Endothelial cell of umbilical vein (primary cell): ENCODE results near the gene MYO19. TPM values are rescaled to one million over a fixed set of nuclear protein-coding genes. Genes with fewer than 3 reads are reported as not detected.

Source experiments
- BruUV-seq: library from RNA; stranded (reverse); fragments of 400-500 nt; replicated peaks from 2 replicates; lab custom pipeline; 2021; lab: Mats Ljungman, UMichigan
- CTCF ChIA-PET: fragments of 300-600, 350-600 bp; sonication (Branson Sonifier 250); formaldehyde crosslinking; loops from one replicate; lab custom pipeline; 2021; ENCODE audit warnings: antibody characterized with exemption, inconsistent platforms; lab: Charles Lee
- POLR2A ChIA-PET: fragments of 300-600, 350-600 bp; sonication (Branson Sonifier 250); formaldehyde crosslinking; loops from one replicate; lab custom pipeline; 2021; ENCODE audit warnings: antibody characterized with exemption, inconsistent platforms; lab: Charles Lee
- DNase-seq: peaks from one replicate; pipeline ENCODE4 v3.0.0-alpha.2; 2011; ENCODE audit warnings: low read depth, low spot score
- FAIRE-seq: peaks from 2 replicates; lab custom pipeline; 2011; peaks lifted over from hg19 to GRCh38; lab: Jason Lieb, UNC
- H2AFZ ChIP-seq: 2 replicates; pipeline ENCODE4 v1.6.0; 2012; ENCODE audit warnings: low read depth, low read length, control low read depth, inconsistent platforms
- H3K27ac ChIP-seq: 2 replicates; pipeline ENCODE4 v1.5.1; 2011; ENCODE audit warnings: low read depth, mild to moderate bottlenecking, control low read depth, low read length, moderate library complexity; ENCODE audit not compliant: insufficient read depth
- H3K27me3 ChIP-seq, 2 experiments: 2 replicates each; pipeline versions ENCODE4 v1.6.0 to v1.6.1; 2011; ENCODE audit warnings: low read length in 2 of 2, mixed read lengths in 1 of 2; ENCODE audit not compliant: control insufficient read depth in 2 of 2, insufficient read depth in 2 of 2
- H3K36me3 ChIP-seq, 2 experiments: 2 replicates in 1 of 2; 3 replicates in 1 of 2; pipeline ENCODE4 v1.5.1; 2011; ENCODE audit warnings: low read length in 2 of 2, mild to moderate bottlenecking in 1 of 2, moderate library complexity in 1 of 2; ENCODE audit not compliant: control insufficient read depth in 2 of 2, insufficient read depth in 2 of 2; ENCODE audit errors: extremely low read depth in 1 of 2
- H3K4me1 ChIP-seq: 3 replicates; pipeline ENCODE4 v1.5.1; 2011; ENCODE audit warnings: mild to moderate bottlenecking, low read length; ENCODE audit not compliant: control insufficient read depth, insufficient read depth; ENCODE audit errors: extremely low read depth
- H3K4me2 ChIP-seq: 2 replicates; pipeline ENCODE4 v1.6.1; 2011; ENCODE audit warnings: low read length, control low read depth, mixed read lengths; ENCODE audit not compliant: insufficient read depth
- H3K4me3 ChIP-seq, 3 experiments: fragments of 200-600 bp in 1 of 3; sonication (generic), shearing (Covaris generic) in 1 of 3; replicated peaks in 1 of 3; 2 replicates each; pipeline ENCODE4 v1.5.1; 2011 to 2016; ENCODE audit warnings: control low read depth in 3 of 3, low read length in 3 of 3, mild to moderate bottlenecking in 2 of 3, inconsistent platforms in 1 of 3, low read depth in 1 of 3, moderate library complexity in 1 of 3; ENCODE audit not compliant: insufficient read depth in 1 of 3
- H3K79me2 ChIP-seq: 2 replicates; pipeline ENCODE4 v1.6.0; 2012; ENCODE audit warnings: low read length, inconsistent platforms; ENCODE audit not compliant: control insufficient read depth, insufficient read depth
- H3K9ac ChIP-seq: replicated peaks from 2 replicates; pipeline ENCODE3; 2011; ENCODE audit warnings: low read length, control low read depth; ENCODE audit not compliant: insufficient read depth; ENCODE audit errors: extremely low read depth
- H3K9me1 ChIP-seq: replicated peaks from 3 replicates; pipeline ENCODE4 v1.6.0; 2011; ENCODE audit warnings: mild to moderate bottlenecking, low read length; ENCODE audit not compliant: control insufficient read depth, insufficient read depth; ENCODE audit errors: extremely low read depth
- H3K9me3 ChIP-seq: replicated peaks from 2 replicates; pipeline ENCODE4 v1.5.1; 2012; ENCODE audit warnings: low read length, inconsistent platforms; ENCODE audit not compliant: control insufficient read depth, insufficient read depth
- H4K20me1 ChIP-seq: replicated peaks from 2 replicates; pipeline ENCODE3; 2011; ENCODE audit warnings: mild to moderate bottlenecking, low read length; ENCODE audit not compliant: control insufficient read depth, insufficient read depth; ENCODE audit errors: extremely low read depth
- CTCF ChIP-seq, 2 donors: IDR thresholded peaks; 1 replicate in 1 of 2; 2 replicates in 1 of 2; pipeline ENCODE4 v1.5.1; 2011; ENCODE audit warnings: low read length in 2 of 2, mild to moderate bottlenecking in 2 of 2, moderate library complexity in 2 of 2, control low read depth in 1 of 2, inconsistent platforms in 1 of 2, low read depth in 1 of 2; ENCODE audit not compliant: insufficient read depth in 1 of 2; ENCODE audit errors: extremely low read depth in 1 of 2
- EZH2 ChIP-seq: IDR thresholded peaks from 2 replicates; pipeline ENCODE4 v1.6.1; 2012; ENCODE audit warnings: borderline replicate concordance, low read depth, mild to moderate bottlenecking, moderate library complexity, low read length, inconsistent platforms; ENCODE audit not compliant: severe bottlenecking
- FOS ChIP-seq: IDR thresholded peaks from 2 replicates; pipeline ENCODE4 v1.6.1; 2011; ENCODE audit warnings: mild to moderate bottlenecking, low read length, moderate library complexity, borderline replicate concordance; ENCODE audit not compliant: insufficient read depth
- GATA2 ChIP-seq: IDR thresholded peaks from 2 replicates; pipeline ENCODE4 v1.7.0; 2011; ENCODE audit warnings: low read depth, mild to moderate bottlenecking, moderate library complexity, mixed read lengths, low read length; ENCODE audit not compliant: insufficient read length, insufficient read depth
- JUN ChIP-seq: IDR thresholded peaks from 2 replicates; pipeline ENCODE4 v1.6.1; 2011; ENCODE audit warnings: borderline replicate concordance, low read depth; ENCODE audit not compliant: insufficient read length, insufficient read depth
- MAX ChIP-seq: IDR thresholded peaks from 2 replicates; pipeline ENCODE4 v1.6.1; 2011; ENCODE audit not compliant: insufficient read depth, insufficient read length
- MYC ChIP-seq: IDR thresholded peaks from one replicate; pipeline ENCODE4 v1.6.1; 2011; ENCODE audit warnings: mild to moderate bottlenecking, low read depth, low read length
- POLR2A ChIP-seq: IDR thresholded peaks from 2 replicates; pipeline ENCODE4 v1.6.1; 2012; ENCODE audit warnings: low read depth, mild to moderate bottlenecking, control low read depth, low read length
- POLR2AphosphoS5 ChIP-seq: IDR thresholded peaks from 2 replicates; pipeline ENCODE4 v1.6.1; 2012; ENCODE audit warnings: low read depth, mild to moderate bottlenecking, control low read depth, low read length, moderate library complexity; ENCODE audit not compliant: insufficient read depth
- dilution Hi-C: fragments of 300-500 bp; cut with MboI; formaldehyde crosslinking; loops from one replicate; pipeline ENCODE4 v1.15.0; 2019; ENCODE audit warnings: low sequenced_read_pairs; ENCODE audit not compliant: extremely low pct_ligation_motif_present
- intact Hi-C: fragments of 100-400 bp; cut with micrococcal nuclease; formaldehyde crosslinking; loops from one replicate; pipeline ENCODE4 v1.10.0; 2022
- polyA plus RNA-seq, 4 experiments: library from polyadenylated mRNA; depleted of rRNA in 3 of 4; stranded (reverse) in 3 of 4; unstranded in 1 of 4; fragments of >200 nt; gene quantifications; 2 replicates each; pipeline versions ENCODE4 v1.2.1 to v1.2.3, GENCODE V29; 2011 to 2012; ENCODE audit warnings: missing spikeins in 1 of 4
- total RNA-seq: library from RNA; stranded (reverse); gene quantifications from 2 replicates; pipeline ENCODE4 v1.2.3, GENCODE V29; 2021

The MYO19 gene
- total and polyA plus RNA-seq, 2 donors (not counting 3 experiments of a cell fraction or from before 2014, with no cell fraction given) = 75.4 to 95.7 TPM

DNA sequence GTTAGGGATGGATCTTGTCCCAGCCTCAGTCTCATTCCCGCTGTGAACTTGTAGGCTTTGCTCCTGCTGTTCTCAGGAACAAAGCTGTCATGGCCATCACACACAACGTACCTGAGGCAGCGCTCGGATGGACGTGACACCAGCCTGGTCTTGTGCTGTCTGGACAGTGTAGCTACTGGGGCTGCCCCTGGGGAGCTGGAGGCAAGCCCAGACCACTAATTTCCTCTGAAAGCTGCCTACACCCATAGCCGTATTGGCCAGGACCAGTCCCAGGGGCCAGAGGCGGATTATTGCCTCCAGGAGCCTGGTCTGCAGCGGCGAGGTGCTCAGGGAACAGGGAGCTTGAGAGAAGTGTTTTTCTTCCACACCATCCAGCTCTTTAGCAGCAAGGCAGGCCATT lies 36.5 kb downstream of the MYO19 start:
- Histone ChIP-seq H3K4me1 (no peaks in the 10 kb centered on the region), H3K9me1 (no peaks in the 10 kb centered on the region), H3K9me3 (no peaks in the 10 kb centered on the region), H3K27ac (no peak overlapping the region), H2AFZ (no peak overlapping the region), H3K27me3 (no peaks in the 10 kb centered on the region), H3K4me2 (no peak overlapping the region), H3K36me3 (peaks cover 10 to 26% of the 10 kb centered on the region in 2 experiments), H3K4me3 (no peak overlapping the region), H3K79me2 (no peaks in the 10 kb centered on the region), H4K20me1 (no peaks in the 10 kb centered on the region), H3K9ac (no peak overlapping the region)
- intact Hi-C loops (no loop called here), dilution Hi-C loops (no loop called here)
- DNase-seq (no peak), FAIRE-seq (no peak)
- TF ChIP-seq GATA2 (no peak), POLR2A (no peak), EZH2 (no peak), CTCF (IDR thresholded peaks at IDR 0.05; ENCODE audit: extremely low read depth in 1 of 2, insufficient read depth in 1 of 2, low read depth in 1 of 2, low read length in 2 of 2) (no peak), MYC (no peak), POLR2AphosphoS5 (no peak), JUN (no peak), FOS (no peak), MAX (no peak)
- POLR2A ChIA-PET = no interaction called here
- CTCF ChIA-PET = interaction anchor here (1.3 to 3.1 kb wide), 2 partner anchors 10 to 15 kb away, joined by 4 to 9 read pairs; no protein-coding TSS in a partner anchor
- no TSS peak for BruUV-seq
